Activated CD4-positive, alpha-beta T cell treated with anti-CD3 and anti-CD28 coated beads, Interleukin-2, amount 50 U/mL, for 16 hours (primary cell): ENCODE data around the gene ALDH1A1.

Source experiments
- DNase-seq: peaks from one replicate; pipeline ENCODE4 v3.0.0-alpha.2; 2020

The ALDH1A1 gene

DNA sequence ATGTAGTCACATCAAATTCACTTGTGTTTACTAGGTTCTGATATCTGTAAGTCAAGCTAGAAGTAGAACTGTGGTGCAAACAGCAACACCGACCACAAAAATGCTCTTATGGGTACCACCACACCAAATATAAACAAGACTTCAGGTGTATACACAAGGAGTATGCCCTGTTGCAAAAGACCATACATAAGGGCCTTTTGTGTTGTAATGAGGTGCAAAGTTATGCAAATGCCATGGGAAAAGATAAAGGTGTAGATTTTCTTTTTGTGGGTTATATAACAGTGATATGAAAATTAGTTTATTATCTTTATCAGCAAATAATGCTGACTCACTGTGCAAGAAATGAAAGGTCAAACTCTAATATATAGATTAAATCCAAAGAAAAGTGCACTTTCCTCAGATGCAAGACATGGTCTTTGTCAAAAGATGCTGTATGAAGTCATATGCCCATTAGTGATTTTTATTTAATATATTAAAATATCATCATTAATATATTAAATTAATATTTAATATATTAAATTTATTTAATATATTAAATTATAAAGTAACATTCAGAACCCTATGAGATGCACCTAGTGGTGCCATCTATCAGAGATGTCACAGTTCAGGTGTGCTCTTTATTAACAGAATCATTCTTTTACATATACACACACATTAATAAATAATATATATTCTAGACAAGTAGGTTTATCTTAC lies 26.7 kb upstream of the ALDH1A1 start:
- no peak for DNase-seq

DNA sequence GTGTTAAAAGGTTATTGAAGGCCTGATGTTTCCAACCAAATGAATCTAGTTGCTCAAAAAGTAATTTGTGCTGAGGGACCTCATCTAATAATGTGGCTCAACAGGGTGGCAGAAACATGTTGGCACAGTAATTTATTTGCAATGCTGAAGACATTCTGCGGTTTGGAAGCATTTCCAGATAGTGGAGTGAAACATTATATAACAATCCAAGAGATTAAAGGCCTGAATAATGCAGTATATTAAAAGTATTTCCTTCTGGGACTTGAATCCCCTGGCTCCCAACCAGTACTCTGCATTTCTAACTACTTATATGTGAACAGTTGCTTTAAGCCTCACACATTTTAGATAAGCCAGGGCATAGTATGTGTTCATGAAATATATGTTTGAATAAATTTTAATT lies 25.9 kb upstream of the ALDH1A1 start:
- no peak for DNase-seq

DNA sequence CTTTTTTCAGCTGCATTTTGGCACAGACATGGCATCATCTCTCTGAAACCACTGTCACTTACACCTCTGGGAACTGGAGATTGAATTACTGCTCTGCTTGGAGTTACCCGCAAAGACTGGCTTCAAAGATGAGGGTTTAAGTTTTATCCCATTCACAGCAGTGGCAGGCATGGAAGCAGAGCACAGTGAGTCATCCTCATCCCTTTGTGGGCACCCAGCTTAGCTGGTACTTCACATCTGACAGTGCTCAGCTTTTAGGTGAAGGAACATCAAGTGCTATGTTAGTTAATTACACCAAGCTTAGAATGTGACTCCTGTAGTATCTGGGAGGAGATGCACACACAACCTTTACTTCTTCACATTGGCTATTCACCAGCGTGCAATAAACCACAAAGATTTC lies 24.8 kb upstream of the ALDH1A1 start:
- no peak for DNase-seq

DNA sequence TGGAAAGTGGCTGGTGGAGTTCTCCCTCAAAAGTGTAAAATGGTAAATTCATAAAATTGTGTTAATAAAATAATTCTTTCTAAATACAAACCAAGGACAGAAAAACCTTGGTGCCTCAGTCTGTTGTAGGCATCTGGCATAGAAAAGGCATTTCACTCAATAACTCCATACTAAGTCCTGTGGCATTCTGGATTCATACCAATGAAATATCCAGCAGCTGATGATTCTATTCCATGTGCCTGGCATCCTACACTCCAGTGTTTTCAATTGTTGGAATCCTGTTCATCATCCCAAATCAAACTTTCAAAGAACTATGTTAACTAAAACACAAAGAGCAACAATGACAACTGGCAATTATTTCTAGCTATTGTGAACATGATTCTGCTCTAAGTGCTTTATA lies 21.6 kb upstream of the ALDH1A1 start:
- DNase-seq, result no peak

DNA sequence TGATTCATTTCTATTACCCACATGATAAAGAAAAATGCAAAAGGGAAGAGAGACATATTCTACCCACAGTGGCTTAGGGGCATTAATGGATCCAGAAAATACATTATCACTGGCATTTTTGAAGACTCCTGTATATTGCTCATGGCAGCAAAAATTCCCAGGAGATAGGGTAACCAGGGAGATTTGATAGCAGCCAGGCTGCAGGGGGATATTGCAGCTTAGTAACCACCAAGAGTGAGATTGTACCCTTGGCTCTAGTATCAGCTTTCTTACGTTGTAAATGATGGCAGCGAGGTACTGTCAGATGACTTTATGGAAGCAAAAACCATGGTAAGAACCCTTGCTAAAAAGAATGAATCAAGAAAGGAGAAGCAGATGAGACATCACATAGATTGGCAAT lies 19.8 kb upstream of the ALDH1A1 start:
- DNase-seq, result no peak

DNA sequence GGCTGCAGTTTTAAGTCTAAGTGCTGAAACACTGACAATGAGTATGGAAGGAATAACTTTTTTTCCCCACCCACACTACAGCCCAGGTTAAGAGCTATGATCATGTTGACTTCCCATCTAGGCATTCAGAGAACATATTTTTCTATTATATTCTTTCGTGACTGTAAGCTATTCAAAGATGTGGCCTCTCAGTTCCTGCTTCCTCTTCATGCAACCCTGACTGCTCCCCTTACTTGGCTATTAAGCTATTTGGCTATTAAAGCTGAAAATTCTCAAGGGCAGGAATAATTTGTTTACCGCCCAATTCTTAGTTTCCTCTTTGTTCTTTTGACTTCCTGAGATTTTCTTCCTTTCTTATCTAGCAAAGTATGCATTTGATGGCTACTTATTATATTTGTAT lies 18.6 kb upstream of the ALDH1A1 start:
- DNase-seq, result no peak

DNA sequence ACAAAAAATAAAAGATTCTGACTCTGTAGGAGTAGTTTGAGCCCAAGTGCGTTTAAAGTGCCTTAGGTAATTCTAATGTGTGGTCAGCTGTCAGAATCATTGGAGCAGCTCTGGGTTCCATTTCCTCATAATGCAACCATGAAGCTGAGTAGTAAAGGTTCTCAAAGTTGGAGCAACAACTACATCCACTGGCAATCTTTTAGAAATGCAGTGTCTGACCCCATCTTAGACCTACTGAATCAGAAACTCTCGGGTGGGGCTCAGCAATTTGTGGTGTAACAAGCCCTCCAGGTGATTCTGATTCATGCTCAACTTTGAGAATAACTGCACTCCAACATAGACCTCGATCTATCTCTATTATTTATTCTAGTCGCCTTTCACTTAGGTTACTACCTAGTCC lies 7.6 kb upstream of the ALDH1A1 start:
- DNase-seq, result no peak

DNA sequence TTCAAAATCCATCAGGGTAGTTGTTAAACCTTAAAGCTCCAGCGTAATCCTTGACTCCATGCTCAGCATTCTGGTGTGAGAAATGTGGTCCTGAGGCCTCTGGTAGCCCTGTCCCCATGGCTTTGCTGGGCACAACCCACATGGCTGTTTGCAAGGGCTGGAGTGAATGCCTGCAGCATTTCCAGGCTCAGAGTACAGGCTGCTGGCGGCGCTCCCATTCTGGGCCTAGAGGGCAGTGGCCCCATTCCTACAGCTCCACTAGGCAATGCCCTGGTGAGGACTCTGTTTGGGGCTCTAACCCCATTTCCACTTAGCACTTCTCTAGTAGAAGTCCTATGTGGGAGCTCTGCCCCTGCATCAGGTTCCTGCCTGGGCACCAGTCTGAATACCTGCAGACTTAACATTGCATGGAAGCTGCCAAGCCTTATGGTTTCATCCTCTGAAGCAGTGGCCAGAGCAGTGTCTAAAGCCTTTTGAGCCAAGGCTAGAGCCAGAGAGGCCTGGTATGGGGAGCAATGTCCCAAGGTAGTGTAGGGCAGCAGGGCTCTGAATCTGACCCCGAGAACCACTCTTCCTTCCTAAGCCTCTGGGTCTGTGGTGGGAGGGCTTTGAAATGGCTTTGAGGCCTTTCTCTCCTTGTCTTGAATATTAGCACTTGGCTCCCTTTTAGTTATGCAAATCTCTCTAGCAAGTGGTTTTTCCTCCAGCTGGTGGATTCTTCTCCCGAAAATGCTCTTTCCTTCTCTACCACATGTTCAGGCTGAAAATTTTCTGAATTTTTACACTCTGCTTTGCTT lies 5.8 kb upstream of the ALDH1A1 start:
- DNase-seq, result no peak

DNA sequence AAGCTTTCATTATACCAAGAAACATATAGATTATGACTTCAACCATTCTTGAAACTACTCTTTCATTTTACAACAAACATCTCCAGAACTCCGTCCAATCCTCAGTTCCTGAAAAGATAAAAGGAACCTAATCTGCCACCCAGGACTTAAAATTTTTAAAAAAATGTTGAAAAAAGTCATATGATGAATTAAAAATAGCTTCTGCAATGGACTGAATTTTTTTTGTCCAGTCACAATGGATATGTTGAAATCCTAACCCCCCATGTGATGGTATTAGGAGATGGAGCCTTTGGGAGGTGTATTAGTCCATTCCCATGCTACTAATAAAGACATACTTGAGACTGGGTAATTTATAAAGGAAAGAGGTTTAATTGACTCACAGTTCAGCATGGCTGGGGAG lies 2.7 kb upstream of the ALDH1A1 start:
- DNase-seq, result no peak

DNA sequence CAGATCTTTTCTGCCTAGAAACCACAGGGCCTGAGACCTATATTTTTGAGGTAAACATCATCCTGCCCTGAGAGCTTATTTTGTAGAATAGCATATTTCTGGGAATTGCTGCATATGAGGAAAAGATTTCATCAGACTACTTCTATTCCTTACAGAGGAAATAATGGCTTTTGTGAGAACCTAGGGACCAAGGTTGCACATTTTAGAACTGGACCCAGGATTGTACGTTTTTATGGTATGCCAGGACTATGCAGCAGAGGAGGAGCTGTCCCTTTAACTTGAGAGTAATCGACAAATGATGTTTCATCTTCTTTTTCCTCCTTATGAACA lies 2.2 kb upstream of the ALDH1A1 start:
- DNase-seq, result no peak

DNA sequence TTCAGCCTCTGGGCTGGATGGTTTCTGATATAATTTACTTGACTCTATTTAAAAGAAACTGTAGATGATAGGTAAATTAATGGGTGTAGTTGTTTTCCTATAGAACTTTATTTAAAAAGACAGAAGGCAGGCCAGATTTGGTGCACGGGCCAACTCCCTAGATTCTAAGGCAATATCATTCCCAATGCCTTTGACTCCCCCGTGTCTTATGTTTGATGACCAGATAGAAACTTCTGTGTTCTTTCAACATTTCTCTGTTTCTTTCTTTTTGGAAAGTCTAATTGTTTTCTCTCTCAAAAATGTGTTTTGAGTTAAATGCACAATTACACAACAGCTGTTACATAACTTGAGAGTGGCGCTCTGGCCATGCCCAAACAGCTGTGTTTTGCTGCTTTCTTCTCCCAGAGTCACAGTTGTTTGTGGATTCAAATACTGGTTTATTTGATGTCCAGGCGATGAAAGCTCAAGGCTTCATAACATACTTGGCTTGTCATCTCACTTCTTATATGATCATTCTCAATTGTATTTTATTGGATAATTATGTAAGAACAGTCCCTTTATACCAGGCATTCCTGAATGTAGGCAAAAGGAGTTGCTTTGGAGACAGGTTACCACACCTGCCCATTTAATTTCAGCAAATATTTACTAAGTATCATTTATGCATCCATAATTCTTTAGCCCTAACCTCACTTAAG lies 1.7 kb upstream of the ALDH1A1 start:
- no peak for DNase-seq

DNA sequence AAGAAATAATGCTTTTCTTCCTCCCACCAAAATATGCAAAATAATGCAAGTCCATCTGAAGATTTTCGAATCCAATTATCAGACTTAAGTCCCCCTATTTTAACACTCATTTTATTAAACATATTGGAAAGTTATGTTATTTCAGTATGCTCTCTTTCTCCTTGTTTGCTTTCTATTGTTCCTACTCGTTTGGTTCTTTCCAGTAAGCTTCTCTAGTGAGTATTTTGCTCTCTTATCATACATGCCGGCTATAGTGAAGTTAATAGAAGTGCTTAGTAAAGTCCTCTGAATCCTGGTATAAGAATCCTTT lies 517 bp downstream of the ALDH1A1 start:
- no peak for DNase-seq

DNA sequence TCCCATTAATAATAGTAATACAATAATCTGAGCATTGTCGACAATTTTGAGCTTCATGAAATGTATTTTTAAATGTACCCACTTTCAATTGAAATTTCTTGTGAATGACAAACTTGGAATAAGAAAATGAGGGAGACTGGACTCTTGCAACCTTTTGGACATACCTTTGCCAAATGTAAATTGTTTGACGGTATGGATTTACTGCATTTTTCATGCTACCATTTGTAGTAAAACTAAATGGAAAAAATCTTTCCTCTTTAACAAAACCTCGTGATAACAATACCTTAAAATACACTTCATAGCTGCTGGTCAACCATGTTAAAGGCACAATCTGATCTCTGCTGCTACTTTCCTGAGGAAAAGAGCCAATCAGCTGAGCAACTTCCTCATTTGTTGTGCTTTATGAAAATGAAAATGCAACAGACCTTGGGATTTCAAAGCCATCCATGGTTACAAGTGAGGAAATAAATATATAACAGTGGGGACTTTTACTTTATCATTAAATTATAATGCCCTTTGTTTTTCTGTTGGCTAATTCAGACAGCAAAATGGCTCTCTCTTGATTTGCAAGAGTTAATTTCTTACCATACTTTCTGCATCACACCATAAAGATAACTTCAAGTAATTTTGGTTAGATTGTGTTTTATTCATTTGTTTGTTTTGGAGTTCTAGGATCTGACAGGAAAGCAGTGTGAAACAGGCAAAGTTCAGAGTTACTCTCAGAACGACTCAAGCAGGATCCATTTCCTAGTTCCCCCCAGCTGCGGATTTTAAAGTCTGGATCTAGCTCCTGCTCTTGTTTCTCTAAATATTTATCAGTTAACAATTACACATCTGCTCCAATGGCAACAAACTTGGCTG lies 1.1 kb downstream of the ALDH1A1 start:
- no peak for DNase-seq

DNA sequence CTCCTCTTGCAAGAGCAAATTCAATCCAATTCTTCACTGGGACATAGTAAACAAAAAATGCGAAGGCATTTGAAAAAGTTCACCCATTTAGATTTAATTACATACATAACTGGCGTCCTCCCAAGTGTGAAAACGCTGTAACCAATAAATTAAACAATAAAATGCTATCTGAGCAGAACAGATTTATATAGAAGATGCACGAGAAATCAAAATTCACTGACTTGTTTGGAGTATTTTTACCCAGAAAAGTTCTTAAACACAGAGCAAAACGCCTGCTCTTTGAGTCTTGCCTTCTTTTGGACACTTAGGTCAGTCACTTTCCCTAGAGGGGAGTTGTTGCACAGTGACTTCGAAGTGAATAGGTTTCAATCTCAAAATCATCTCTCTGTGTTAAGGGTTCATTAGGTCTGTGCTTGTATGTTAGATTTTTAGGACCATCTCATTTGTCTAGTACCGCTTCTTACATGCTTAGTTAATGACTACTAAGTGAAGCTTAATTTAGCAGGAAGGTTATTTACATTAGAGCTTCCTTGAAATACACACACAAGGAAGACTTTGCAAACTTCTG lies 1.9 kb downstream of the ALDH1A1 start:
- DNase-seq, result no peak

DNA sequence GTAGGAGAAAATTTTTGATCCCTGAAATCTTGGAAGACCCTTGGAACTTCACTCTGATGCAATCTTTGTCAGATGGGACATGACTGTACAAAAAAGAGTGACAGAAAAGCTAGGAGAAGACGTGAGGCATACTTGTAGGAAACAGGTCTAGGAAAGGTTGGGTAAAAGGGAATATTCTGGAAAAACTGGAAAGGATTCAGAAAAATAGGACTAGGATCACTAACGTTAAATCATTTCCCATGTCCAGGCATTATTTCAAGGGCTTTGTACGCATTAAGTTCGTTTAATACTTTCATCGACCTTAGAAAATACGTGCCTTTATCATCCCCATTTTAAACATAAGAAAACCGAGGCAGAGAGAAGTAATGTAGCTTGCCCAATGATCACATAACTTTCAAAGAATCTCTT lies 2.9 kb downstream of the ALDH1A1 start:
- no peak for DNase-seq

DNA sequence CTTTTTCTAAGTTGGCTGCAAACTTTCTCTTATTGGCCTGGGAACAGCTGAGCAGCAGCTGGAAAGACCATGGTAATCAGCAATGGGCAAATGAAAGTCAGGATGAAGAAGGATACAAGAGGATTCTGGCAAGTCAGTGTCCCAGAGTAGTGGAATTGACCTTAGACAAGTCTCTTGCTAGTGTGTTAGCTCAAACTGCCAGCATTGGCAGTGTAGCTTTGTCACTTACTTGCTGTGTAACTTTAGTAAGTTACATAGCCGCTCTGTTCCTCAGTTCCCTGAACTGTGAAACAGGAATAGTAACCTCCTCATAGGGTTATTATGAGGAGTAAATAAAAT lies 3.6 kb downstream of the ALDH1A1 start:
- DNase-seq, result no peak

DNA sequence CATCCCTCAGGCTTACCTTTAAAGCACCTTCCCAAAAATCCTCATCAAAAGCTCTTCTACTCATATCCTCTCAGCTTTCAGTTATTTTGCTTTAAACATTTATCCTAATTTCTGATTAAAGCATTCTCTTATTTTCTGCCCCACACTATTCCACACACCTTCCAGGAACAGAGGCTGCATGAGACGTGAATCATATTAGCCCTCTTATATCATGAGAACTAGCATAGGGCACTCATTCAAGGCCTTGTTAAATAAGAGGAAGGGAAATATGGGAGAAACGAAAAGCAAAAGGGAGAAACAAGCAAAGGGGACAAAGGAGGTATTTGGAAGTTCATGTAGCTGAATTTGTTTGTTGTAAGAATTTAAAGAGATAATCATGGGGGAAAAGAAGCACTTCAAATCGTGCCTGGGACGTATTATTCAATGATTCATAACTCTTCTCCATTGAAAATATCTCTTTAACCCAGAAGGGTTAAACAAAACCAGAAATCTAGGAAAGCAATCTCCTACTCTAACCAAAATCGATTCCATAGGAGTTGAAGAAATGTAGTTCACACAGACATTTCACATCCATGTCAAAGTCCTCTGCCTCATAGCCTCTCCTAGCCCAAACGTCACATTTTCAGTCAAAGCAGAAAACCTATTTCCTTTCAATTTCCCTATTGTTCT lies 4.1 kb downstream of the ALDH1A1 start:
- DNase-seq, result no peak

DNA sequence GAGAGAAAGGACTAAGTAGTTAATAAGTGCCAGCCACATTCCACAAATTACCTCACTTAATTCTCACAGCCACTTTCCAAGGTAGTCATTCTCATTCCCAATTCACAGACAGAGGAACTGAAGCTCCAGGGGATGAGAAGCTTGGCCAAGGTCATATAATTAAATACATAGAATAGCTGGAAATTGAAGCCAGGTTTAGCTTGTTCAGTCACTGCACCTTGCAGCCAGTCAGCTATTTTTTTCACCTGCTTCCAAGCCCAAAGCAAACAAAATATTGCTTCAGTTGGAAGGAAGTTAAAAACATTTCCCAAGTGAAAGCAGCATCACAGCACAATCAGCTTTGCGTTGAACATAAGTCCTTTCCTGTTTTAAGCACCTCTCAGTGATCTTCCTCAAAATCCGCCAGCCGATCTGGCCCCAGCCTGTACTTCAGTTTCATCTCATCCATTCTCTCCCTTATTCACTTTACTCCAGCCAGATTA lies 4.8 kb downstream of the ALDH1A1 start:
- no peak for DNase-seq

DNA sequence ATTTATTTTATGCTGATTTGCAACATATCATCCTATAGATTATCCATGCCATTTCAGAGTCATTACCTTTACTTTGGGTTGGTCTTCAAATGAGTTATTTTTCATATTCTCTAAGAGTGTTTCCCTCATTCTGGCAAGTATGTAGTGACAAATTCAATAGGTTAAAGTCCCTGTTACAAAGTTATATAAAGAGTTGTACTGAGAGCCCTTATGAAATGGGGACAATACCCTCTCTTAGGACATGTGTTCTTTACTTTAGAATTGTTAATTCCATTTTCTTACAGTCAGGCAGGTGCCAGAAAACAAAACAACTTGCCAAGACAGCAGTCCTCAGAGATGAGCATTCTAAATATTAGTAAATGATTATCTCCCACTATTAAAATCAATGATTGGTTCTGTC lies 6.0 kb downstream of the ALDH1A1 start:
- no peak for DNase-seq

DNA sequence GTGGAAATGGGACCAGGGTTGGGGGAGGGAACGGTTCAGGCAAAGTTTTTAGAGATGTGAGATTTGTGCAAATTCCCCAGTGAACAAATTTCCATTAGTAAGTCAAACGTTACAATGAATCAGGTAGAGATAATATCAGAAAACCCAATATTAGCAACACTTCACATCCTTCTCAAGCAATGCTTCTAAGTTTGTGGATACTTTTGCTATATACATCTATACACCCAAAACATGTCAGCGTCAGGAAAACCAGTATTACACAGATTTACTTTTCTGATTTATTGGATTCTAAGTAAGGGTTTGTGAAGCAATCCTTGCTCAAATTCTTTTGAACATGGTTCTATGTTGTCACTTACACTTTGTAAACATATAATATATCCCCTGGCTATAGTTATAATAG lies 6.5 kb downstream of the ALDH1A1 start:
- DNase-seq, result no peak

DNA sequence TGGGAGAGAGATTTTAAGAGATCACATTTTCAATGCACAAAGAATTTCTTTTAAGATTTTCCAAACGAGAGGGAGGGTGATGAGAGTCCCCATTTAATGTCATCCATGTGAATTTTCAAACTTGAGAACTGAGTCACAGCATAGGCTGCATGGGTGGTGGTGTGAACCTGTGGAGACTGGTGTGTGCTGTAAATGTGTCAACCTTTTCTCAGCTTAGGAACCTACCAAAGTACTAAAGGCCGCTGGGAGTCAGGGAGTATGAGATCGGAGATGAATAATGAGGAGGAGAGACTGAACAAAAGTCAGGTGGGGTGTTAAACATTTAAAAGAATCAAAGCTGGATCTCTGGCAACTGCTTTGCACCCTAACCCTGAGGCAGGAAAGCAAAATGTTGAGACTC lies 7.5 kb downstream of the ALDH1A1 start:
- no peak for DNase-seq

DNA sequence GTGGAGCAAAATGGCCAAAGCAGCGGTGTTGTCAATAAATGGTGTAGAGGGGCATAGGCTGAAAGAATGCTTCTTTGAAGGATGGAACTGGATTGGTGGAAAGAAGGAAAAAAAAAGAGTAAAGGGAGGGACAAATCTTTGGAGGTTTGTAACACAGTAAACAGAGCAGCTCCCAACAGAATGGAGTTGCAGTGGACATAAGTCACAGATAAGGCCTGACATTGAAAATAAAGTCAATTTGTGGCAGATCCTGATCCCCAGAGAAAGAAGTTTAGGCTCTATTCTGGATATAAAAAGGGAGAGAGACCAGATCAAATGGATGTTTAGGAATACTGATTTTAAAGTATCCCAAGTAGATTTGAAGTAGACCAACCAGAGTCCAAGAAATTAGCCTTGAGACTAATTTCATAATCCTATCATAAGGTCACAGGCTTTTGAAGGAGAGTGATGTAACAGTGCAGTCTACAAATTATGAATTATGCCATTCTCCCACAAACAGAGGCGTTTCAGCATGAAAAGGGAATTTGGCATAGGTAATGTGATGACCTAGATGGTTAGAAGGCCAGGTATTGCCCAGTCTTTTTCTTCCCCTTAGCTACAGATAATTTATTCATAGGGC lies 8.9 kb downstream of the ALDH1A1 start:
- DNase-seq, result no peak
